Measurements from ENCODE around the gene ZNF800. TPM values are rescaled to one million over a fixed set of nuclear protein-coding genes. Genes with fewer than 3 reads are reported as not detected.

ZNF800 gene
- total and polyA plus RNA-seq, 2 donors (not counting 1 experiment from before 2014, with no cell fraction given), result 22.6 to 62.9 TPM

GRCh38 chr7:127377425-127377824 is 15.1 kb downstream of the ZNF800 start:
- TF ChIP-seq CTCF (IDR thresholded peaks at IDR 0.05), result no peak
- TF ChIP-seq EZH2 (IDR thresholded peaks at IDR 0.05; ENCODE audit: borderline replicate concordance, insufficient read depth, low read depth, low read length, poor library complexity, severe bottlenecking), result no peak

DNA sequence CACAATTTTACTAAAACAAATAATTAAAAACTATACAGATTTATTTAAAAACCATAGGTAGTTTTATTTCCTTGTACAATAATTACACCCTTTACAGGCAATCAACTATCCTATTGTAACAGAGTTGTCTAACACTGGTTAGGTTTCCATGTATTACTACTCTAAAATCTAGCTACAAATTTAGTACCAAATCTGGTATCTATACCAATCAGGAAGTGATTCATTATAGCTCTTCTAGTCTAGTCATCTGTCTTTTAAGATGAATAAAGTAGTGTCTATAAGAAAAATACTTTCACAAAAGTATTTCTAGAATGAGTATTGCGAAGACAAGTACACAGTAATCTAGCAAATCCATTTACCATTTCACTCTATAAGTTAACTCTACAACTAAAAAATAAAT is 16.9 kb downstream of the ZNF800 start:
- Mint-ChIP-seq H3K4me1 (peaks cover 28% of the 10 kb centered on the region), H3K27me3 (no peaks in the 10 kb centered on the region), H3K4me3 (no peak overlapping the region), H3K9me3 (ENCODE audit: insufficient read depth) (no peaks in the 10 kb centered on the region), H3K27ac (no peak overlapping the region)
- Histone ChIP-seq H2AFZ (ENCODE audit: insufficient read depth, low read depth, low read length, poor library complexity, severe bottlenecking) (no peak overlapping the region), H3K4me2 (replicated peaks; ENCODE audit: low read depth, low read length, poor library complexity, severe bottlenecking) (no peak overlapping the region), H3K9me3 (ENCODE audit: control extremely low read depth in 1 of 3, control insufficient read depth in 2 of 3, insufficient read depth in 1 of 3, low read length in 2 of 3) (no peaks in the 10 kb centered on the region), H3K36me3 (replicated peaks in 1 of 2; ENCODE audit: control extremely low read depth in 1 of 2, control insufficient read depth in 1 of 2, extremely low read depth in 1 of 2, insufficient read depth in 2 of 2, low read length in 1 of 2) (peaks cover 1 to 36% of the 10 kb centered on the region in 2 experiments), H3K27ac (ENCODE audit: low read length in 2 of 2) (no peak overlapping the region), H3K79me2 (ENCODE audit: control insufficient read depth, insufficient read depth, low read length) (peaks cover 27% of the 10 kb centered on the region), H3K4me1 (ENCODE audit: control insufficient read depth in 2 of 2, insufficient read depth in 2 of 2, low read length in 2 of 2) (peaks cover 2 to 13% of the 10 kb centered on the region in 2 donors), H3K9ac (ENCODE audit: low read length) (no peak overlapping the region), H4K20me1 (ENCODE audit: control insufficient read depth, insufficient read depth, low read length, poor library complexity, severe bottlenecking) (peaks cover 42% of the 10 kb centered on the region), H3K27me3 (replicated peaks in 1 of 4; ENCODE audit: control extremely low read depth in 1 of 4, control insufficient read depth in 3 of 4, insufficient read depth in 4 of 4, low read length in 3 of 4) (no peaks in the 10 kb centered on the region), H3K4me3 (ENCODE audit: control extremely low read depth in 1 of 5, extremely low read depth in 1 of 5, insufficient read depth in 1 of 5, low read depth in 2 of 5, low read length in 4 of 5) (no peak overlapping the region)
- POLR2A ChIA-PET, result no interaction called here
- DNase-seq, result no peak
- intact Hi-C loops (cut with micrococcal nuclease), result no loop called here
- no peak for ATAC-seq (ENCODE audit: low read depth)
- CTCF ChIA-PET, result interaction anchor here (1.0 kb wide), 1 partner anchor 28 kb away, joined by 5 read pairs; no protein-coding TSS in a partner anchor
- TF ChIP-seq CTCF (IDR thresholded peaks at IDR 0.05) (no peak), EZH2 (IDR thresholded peaks at IDR 0.05; ENCODE audit: borderline replicate concordance, insufficient read depth, low read depth, low read length, poor library complexity, severe bottlenecking) (no peak)
- no CpG with 5 or more reads among the region's 1 CpG for whole genome bisulfite sequencing (ENCODE audit: insufficient coverage)

More at GRCh38 chr7:127377425-127377824, 15.1 kb downstream of the ZNF800 start:
- no peaks in the 10 kb centered on the region for H3K9me3 Mint-ChIP-seq (ENCODE audit: insufficient read depth)
- ATAC-seq (ENCODE audit: low read depth) (no peak), DNase-seq (no peak)
- Histone ChIP-seq H3K4me3 (ENCODE audit: control extremely low read depth in 1 of 5, extremely low read depth in 1 of 5, insufficient read depth in 1 of 5, low read depth in 2 of 5, low read length in 4 of 5) (no peak overlapping the region), H3K27ac (ENCODE audit: low read length in 2 of 2) (no peak overlapping the region), H3K27me3 (replicated peaks in 1 of 4; ENCODE audit: control extremely low read depth in 1 of 4, control insufficient read depth in 3 of 4, insufficient read depth in 4 of 4, low read length in 3 of 4) (no peaks in the 10 kb centered on the region), H2AFZ (ENCODE audit: insufficient read depth, low read depth, low read length, poor library complexity, severe bottlenecking) (no peak overlapping the region), H3K9ac (ENCODE audit: low read length) (no peak overlapping the region), H3K4me1 (ENCODE audit: control insufficient read depth in 2 of 2, insufficient read depth in 2 of 2, low read length in 2 of 2) (peaks cover 4 to 19% of the 10 kb centered on the region in 2 donors), H3K4me2 (replicated peaks; ENCODE audit: low read depth, low read length, poor library complexity, severe bottlenecking) (no peak overlapping the region), H3K36me3 (replicated peaks in 1 of 2; ENCODE audit: control extremely low read depth in 1 of 2, control insufficient read depth in 1 of 2, extremely low read depth in 1 of 2, insufficient read depth in 2 of 2, low read length in 1 of 2) (peaks cover under 1 to 32% of the 10 kb centered on the region in 2 experiments), H3K9me3 (ENCODE audit: control extremely low read depth in 1 of 3, control insufficient read depth in 2 of 3, insufficient read depth in 1 of 3, low read length in 2 of 3) (no peaks in the 10 kb centered on the region), H4K20me1 (ENCODE audit: control insufficient read depth, insufficient read depth, low read length, poor library complexity, severe bottlenecking) (peaks cover 45% of the 10 kb centered on the region), H3K79me2 (ENCODE audit: control insufficient read depth, insufficient read depth, low read length) (peaks cover 29% of the 10 kb centered on the region)
- intact Hi-C loops (cut with micrococcal nuclease), result no loop called here
- no peaks in the 10 kb centered on the region for H3K27me3 Mint-ChIP-seq
- no peak overlapping the region for H3K4me3 Mint-ChIP-seq
- H3K4me1 Mint-ChIP-seq, result peaks cover 42% of the 10 kb centered on the region
- H3K27ac Mint-ChIP-seq, result no peak overlapping the region
- ChIA-PET CTCF (interaction anchor here (1.4 to 1.5 kb wide), 2 partner anchors 70 kb away, joined by 4 to 8 read pairs; no protein-coding TSS in a partner anchor), POLR2A (no interaction called here)
- no CpG with 5 or more reads among the region's 1 CpG for WGBS (ENCODE audit: insufficient coverage)

Measured in B cell (primary cell).